HepG2 (cell line): ENCODE measurements around the gene DDX20. TPM values are rescaled to one million over a fixed set of nuclear protein-coding genes. Genes with fewer than 3 reads are reported as not detected.

Experiments used
- CHD4 ChIP-seq: fragments of 200-600 bp; sonication (generic); IDR thresholded peaks from 2 replicates; pipeline ENCODE4 v1.7.0; 2017; ENCODE audit warnings: mild to moderate bottlenecking, low read length, borderline replicate concordance
- DNMT1 ChIP-seq: sonication (generic); formaldehyde crosslinking; IDR thresholded peaks from 2 replicates; pipeline ENCODE4 v1.5.1; 2020; ENCODE audit warnings: mild to moderate bottlenecking, missing genetic modification reagents
- FOXK1 ChIP-seq: sonication (generic); formaldehyde crosslinking; IDR thresholded peaks from 2 replicates; pipeline ENCODE4 v1.4.0; 2020; ENCODE audit warnings: low read depth, missing genetic modification reagents, borderline replicate concordance
- FOXK2 ChIP-seq: fragments of 450-650 bp; IDR thresholded peaks from 2 replicates; pipeline ENCODE4 v1.6.1; 2016
- GFI1 ChIP-seq: sonication (generic); formaldehyde crosslinking; IDR thresholded peaks from 2 replicates; pipeline ENCODE4 v1.5.0; 2020; ENCODE audit warnings: missing genetic modification reagents, mild to moderate bottlenecking, borderline replicate concordance
- GTF3A ChIP-seq: sonication (generic); formaldehyde crosslinking; conservative IDR thresholded peaks from 2 replicates; pipeline ENCODE4 v1.4.0; 2020; ENCODE audit warnings: mild to moderate bottlenecking, missing genetic modification reagents
- HDAC2 ChIP-seq: sonication (generic); formaldehyde crosslinking; IDR thresholded peaks from 2 replicates; pipeline ENCODE4 v1.4.0; 2020; ENCODE audit warnings: missing genetic modification reagents
- JARID2 ChIP-seq: sonication (generic); formaldehyde crosslinking; IDR thresholded peaks from 2 replicates; pipeline ENCODE4 v1.8.1; 2023; ENCODE audit warnings: missing genetic modification reagents, inconsistent platforms; ENCODE audit not compliant: insufficient replicate concordance
- RFXANK ChIP-seq: IDR thresholded peaks from 2 replicates; pipeline ENCODE4 v1.6.1; 2016
- SNAPC2 ChIP-seq: sonication (generic); formaldehyde crosslinking; IDR thresholded peaks from 2 replicates; pipeline ENCODE4 v1.8.1; 2022; ENCODE audit warnings: mild to moderate bottlenecking, missing genetic modification reagents
- THAP11 ChIP-seq: IDR thresholded peaks from 2 replicates; pipeline ENCODE4 v1.6.1; 2016; ENCODE audit warnings: missing biosample characterization, missing genetic modification reagents
- TRAFD1 ChIP-seq: sonication (generic); formaldehyde crosslinking; IDR thresholded peaks from 2 replicates; pipeline ENCODE4 v1.5.1; 2020; ENCODE audit warnings: missing genetic modification reagents, mild to moderate bottlenecking, borderline replicate concordance
- TRIM22 ChIP-seq: fragments of 450-650 bp; IDR thresholded peaks from 2 replicates; pipeline ENCODE4 v1.6.1; 2017
- ZFP36L2 ChIP-seq: sonication (generic); formaldehyde crosslinking; IDR thresholded peaks from 2 replicates; pipeline ENCODE4 v1.4.0; 2020; ENCODE audit warnings: missing genetic modification reagents
- ZNF383 ChIP-seq: sonication (generic); formaldehyde crosslinking; IDR thresholded peaks from 2 replicates; pipeline ENCODE4 v1.4.0; 2020; ENCODE audit warnings: missing genetic modification reagents, mild to moderate bottlenecking, borderline replicate concordance
- ZNF572 ChIP-seq: sonication (generic); formaldehyde crosslinking; IDR thresholded peaks from 2 replicates; pipeline ENCODE4 v1.5.1; 2020; ENCODE audit warnings: mild to moderate bottlenecking, missing genetic modification reagents
- ZNF597 ChIP-seq: sonication (generic); formaldehyde crosslinking; IDR thresholded peaks from 2 replicates; pipeline ENCODE4 v1.5.0; 2020; ENCODE audit warnings: missing genetic modification reagents
- ZNF724P ChIP-seq: sonication (generic); formaldehyde crosslinking; IDR thresholded peaks from 2 replicates; pipeline ENCODE4 v1.8.0; 2022; ENCODE audit warnings: missing genetic modification reagents, borderline replicate concordance
- ZNF740 ChIP-seq: sonication (generic); formaldehyde crosslinking; IDR thresholded peaks from 2 replicates; pipeline ENCODE4 v1.4.0; 2020; ENCODE audit warnings: missing genetic modification reagents
- ZNF83 ChIP-seq: sonication (generic); formaldehyde crosslinking; IDR thresholded peaks from 2 replicates; pipeline ENCODE4 v1.4.0; 2020; ENCODE audit warnings: missing genetic modification reagents, mild to moderate bottlenecking, borderline replicate concordance
- ZNF878 ChIP-seq: sonication (generic); formaldehyde crosslinking; IDR thresholded peaks from 2 replicates; pipeline ENCODE4 v1.8.1; 2023; ENCODE audit warnings: mild to moderate bottlenecking, missing genetic modification reagents, moderate library complexity
- ZSCAN25 ChIP-seq: sonication (generic); formaldehyde crosslinking; IDR thresholded peaks from 2 replicates; pipeline ENCODE4 v1.8.0; 2022; ENCODE audit warnings: mild to moderate bottlenecking, missing genetic modification reagents
- polyA plus RNA-seq, 8 experiments: library from polyadenylated mRNA; depleted of rRNA in 3 of 8; stranded (reverse) in 7 of 8; unstranded in 1 of 8; fragments of >200 nt; fragmentation: Illumina TruSeq in 4 of 8; extraction: Trizol in 4 of 8; gene quantifications; 2 replicates each; pipeline versions ENCODE4 v1.2.1 to v1.2.3, GENCODE V29; 2011 to 2016; ENCODE audit warnings: low read depth in 4 of 8, missing spikeins in 1 of 8, mixed read lengths in 1 of 8; ENCODE audit not compliant: insufficient read depth in 1 of 8
- total RNA-seq, 5 experiments: library from RNA; depleted of rRNA; stranded (reverse); fragments of >200 nt; fragmentation: Illumina TruSeq; extraction: Trizol; gene quantifications; 2 replicates each; pipeline ENCODE4 v1.2.3, GENCODE V29; 2016; ENCODE audit warnings: low read depth in 1 of 5

The DDX20 gene
- total and polyA plus RNA-seq, 2 of the 13 experiments (the other 11 are each of a cell fraction or from before 2014, with no cell fraction given): 4.0 to 14.3 TPM

- TF ChIP-seq TRIM22 (no peak), HDAC2 (CRISPR knock-in tag) (no peak), GFI1 (CRISPR knock-in tag) (no peak), ZNF740 (CRISPR knock-in tag) (no peak), ZNF383 (0 out of 2 replicates have a peak, but pooled peaks have one; percentile 1), FOXK2 (no peak), RFXANK (0 out of 2 replicates have a peak, but pooled peaks have one; percentile 10), ZNF83 (CRISPR knock-in tag) (no peak), THAP11 (CRISPR knock-in tag) (no peak), ZNF597 (CRISPR knock-in tag) (no peak), ZNF724P (CRISPR knock-in tag) (no peak), ZNF878 (CRISPR knock-in tag) (0 out of 2 replicates have a peak, but pooled peaks have one; percentile 59), TRAFD1 (no peak), FOXK1 (no peak), ZFP36L2 (CRISPR knock-in tag) (no peak), JARID2 (no peak), CHD4 (no peak), GTF3A (CRISPR knock-in tag) (no peak), ZSCAN25 (no peak), SNAPC2 (CRISPR knock-in tag) (peak; percentile 48; the same call in 1 of the 2 replicates), DNMT1 (CRISPR knock-in tag) (no peak), ZNF572 (CRISPR knock-in tag) (no peak)
These were observed 17.1 kb upstream of the DDX20 start (continued) for GRCh38 chr1:111738436-111739193.
